ENCODE measurements around the gene KRT78. TPM values are rescaled to one million over a fixed set of nuclear protein-coding genes. Genes with fewer than 3 reads are reported as not detected.

Gene KRT78
- total and polyA plus RNA-seq, 2 donors = not detected

DNA sequence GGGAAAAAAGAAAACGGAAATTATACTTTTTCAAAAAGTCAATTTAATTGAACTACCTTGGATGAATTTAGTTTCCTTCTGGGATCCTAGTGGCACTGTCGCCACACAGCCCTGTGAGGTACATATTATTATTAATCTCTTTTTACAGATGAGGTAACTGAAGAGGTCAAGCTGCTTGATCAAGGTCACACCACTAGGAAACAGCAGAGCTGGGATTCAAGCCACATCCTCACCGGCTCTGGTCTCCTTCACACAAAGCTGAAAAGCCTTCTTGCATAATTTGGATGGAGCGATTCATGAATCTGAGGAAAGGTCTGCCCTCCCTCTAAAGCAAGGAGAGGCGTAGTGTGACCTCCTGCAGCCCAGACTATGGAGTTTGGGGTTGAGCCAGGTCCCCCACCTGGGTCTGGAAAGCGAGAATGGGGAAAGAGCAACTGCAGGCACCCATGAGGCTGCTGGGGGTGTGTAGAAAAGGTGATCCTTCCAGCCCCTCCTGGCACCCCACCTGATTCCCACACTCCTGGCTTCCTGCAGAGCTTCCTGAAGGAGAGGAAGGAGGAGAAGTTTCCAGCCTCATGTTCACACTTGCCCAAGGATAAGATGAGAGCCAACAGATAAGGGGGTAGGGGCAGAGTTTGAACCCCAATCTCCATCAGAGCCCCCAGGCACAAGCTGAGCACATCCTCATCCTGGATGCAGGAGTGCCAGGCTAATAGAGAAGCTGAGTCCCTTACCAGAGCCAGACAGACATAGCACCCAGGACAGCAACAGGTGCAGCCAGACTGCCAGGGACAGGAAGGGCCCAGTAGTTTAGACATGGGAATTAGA is 10.8 kb downstream of the KRT78 start:
- Histone ChIP-seq H3K4me3 (ENCODE audit: low read depth, low read length) (no peak overlapping the region), H3K27ac (ENCODE audit: low read depth) (no peak overlapping the region), H3K4me1 (ENCODE audit: insufficient read depth) (no peaks in the 10 kb centered on the region), H3K36me3 (ENCODE audit: insufficient read depth) (no peaks in the 10 kb centered on the region)
- WGBS = 89% methylated on average over 6 of the region's 6 CpGs
- DNase-seq (ENCODE audit: extremely low spot score) = no peak

DNA sequence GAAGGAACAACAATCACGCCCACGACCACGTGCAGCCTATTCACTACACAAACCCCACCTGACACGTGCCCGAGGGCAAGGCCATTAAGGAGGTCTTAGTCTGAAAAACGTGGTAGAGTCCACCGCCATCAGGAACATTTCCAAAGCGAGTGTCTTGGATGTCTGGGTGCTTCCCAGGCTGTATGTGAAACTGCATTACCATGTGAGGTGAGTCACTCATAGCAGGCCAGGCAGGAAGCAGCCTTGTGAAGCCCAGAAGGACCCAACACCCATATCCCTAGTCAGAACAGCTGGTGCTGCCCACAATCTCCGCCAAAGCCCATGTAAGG is 11.4 kb downstream of the KRT78 start:
- WGBS = 81% methylated on average over 9 of the region's 9 CpGs
- no peak for DNase-seq (ENCODE audit: extremely low spot score)
- Histone ChIP-seq H3K4me1 (ENCODE audit: insufficient read depth) (no peaks in the 10 kb centered on the region), H3K4me3 (ENCODE audit: low read depth, low read length) (no peak overlapping the region), H3K27ac (ENCODE audit: low read depth) (no peak overlapping the region), H3K36me3 (ENCODE audit: insufficient read depth) (no peaks in the 10 kb centered on the region)

DNA sequence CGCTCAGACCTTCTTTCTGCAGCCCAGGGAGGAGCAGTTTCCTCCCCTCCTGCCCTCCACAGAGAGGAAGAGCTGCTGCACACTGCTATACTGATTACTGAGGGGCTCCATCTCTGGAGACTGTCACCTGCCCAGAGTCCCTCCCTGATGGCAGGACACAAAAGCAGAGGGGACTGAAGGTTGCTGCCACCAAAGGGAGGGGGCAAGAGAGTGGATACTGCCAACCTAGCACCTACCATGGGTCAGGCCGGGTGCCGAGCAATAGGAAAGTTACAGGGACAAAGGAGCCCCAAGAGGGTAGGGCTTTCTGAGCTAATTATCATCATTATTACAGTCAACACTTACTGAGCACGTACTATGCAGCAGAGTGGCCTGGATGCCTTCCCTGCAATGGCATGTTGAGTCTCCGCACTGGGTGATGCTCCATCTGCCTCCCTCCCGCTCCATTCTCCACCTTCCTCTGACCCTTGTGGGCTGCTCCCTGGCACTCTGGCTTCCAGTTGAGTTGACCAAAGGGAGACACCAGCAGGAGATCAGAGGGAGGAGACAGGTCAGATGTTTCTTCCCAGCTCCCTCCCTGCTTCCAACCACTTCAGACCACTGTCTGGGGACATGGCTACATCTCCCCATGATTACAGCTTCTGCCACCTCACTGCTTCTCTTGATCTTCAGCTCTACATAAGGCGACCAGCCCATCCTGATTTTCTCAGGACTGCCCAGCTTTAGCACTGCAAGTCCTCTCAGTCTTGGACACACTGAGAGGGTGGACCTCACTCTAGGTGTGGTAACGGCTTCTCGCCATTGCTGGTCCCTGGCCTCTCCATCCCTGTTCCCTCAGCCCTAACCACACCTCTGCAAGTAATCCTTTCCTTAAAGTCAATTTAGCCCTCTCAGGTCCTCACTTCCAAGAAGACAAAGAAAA is 12.0 kb downstream of the KRT78 start:
- WGBS = 91% methylated on average over 9 of the region's 9 CpGs
- H3K27ac ChIP-seq (ENCODE audit: low read depth) = no peak overlapping the region
- H3K36me3 ChIP-seq (ENCODE audit: insufficient read depth) = no peaks in the 10 kb centered on the region
- H3K4me3 ChIP-seq (ENCODE audit: low read depth, low read length) = no peak overlapping the region
- no peaks in the 10 kb centered on the region for H3K4me1 ChIP-seq (ENCODE audit: insufficient read depth)
- no peak for DNase-seq (ENCODE audit: extremely low spot score)

- no peak for DNase-seq (ENCODE audit: extremely low spot score)
- Histone ChIP-seq H3K27ac (ENCODE audit: low read depth) (no peak overlapping the region), H3K4me3 (ENCODE audit: low read depth, low read length) (no peak overlapping the region), H3K36me3 (ENCODE audit: insufficient read depth) (no peaks in the 10 kb centered on the region), H3K4me1 (ENCODE audit: insufficient read depth) (no peaks in the 10 kb centered on the region)
- WGBS = 77% methylated on average over 7 of the region's 7 CpGs
Observed at GRCh38 chr12:52836042-52836466, 12.7 kb downstream of the KRT78 start.

DNA sequence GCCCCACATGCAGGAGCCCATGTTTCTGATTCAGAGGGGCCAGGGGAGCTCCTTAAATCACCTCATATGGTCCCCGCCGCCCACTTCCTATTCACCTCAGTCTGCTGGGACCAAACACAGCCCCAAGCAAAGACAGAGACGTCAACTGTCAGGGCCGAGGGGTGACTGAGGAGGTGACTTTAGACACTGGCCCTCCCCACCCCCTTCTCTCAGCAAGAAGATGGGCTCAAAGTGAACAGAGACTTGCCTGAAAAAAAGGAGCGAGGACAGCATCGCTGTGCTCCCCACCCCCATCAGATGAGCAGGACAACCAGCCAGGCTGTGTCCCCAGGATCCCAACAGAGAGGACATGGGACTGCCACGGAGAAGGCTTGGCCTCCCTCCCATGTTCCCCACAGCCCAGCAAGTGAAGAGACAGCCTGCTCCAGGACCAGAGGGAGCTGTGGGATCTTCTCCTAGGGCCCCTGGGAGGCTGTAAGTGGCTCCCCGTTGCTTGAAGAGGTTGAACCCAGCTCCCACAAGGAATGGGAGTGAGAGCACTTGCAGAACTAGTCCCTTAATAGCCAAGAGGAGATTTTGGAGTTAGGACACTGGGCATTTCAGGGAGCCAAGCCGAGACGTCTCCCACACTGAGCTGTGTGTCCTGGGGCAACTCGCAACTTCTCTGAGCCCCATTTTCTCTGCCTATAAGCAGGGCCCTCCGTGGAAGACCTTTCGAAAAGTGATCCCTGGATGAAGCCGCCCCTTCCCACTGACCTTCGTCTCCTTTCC is 13.3 kb downstream of the KRT78 start:
- Histone ChIP-seq H3K4me3 (ENCODE audit: low read depth, low read length) (no peak overlapping the region), H3K4me1 (ENCODE audit: insufficient read depth) (no peaks in the 10 kb centered on the region), H3K36me3 (ENCODE audit: insufficient read depth) (no peaks in the 10 kb centered on the region), H3K27ac (ENCODE audit: low read depth) (no peak overlapping the region)
- 88% methylated on average over 15 of the region's 15 CpGs for WGBS
- no peak for DNase-seq (ENCODE audit: extremely low spot score)

GRCh38 chr12:52834727-52835001 is 14.1 kb downstream of the KRT78 start:
- Histone ChIP-seq H3K4me1 (ENCODE audit: insufficient read depth) (no peaks in the 10 kb centered on the region), H3K36me3 (ENCODE audit: insufficient read depth) (no peaks in the 10 kb centered on the region), H3K27ac (ENCODE audit: low read depth) (no peak overlapping the region), H3K4me3 (ENCODE audit: low read depth, low read length) (no peak overlapping the region)
- DNase-seq (ENCODE audit: extremely low spot score) = no peak
- 76% methylated on average over 4 of the region's 4 CpGs for WGBS

DNA sequence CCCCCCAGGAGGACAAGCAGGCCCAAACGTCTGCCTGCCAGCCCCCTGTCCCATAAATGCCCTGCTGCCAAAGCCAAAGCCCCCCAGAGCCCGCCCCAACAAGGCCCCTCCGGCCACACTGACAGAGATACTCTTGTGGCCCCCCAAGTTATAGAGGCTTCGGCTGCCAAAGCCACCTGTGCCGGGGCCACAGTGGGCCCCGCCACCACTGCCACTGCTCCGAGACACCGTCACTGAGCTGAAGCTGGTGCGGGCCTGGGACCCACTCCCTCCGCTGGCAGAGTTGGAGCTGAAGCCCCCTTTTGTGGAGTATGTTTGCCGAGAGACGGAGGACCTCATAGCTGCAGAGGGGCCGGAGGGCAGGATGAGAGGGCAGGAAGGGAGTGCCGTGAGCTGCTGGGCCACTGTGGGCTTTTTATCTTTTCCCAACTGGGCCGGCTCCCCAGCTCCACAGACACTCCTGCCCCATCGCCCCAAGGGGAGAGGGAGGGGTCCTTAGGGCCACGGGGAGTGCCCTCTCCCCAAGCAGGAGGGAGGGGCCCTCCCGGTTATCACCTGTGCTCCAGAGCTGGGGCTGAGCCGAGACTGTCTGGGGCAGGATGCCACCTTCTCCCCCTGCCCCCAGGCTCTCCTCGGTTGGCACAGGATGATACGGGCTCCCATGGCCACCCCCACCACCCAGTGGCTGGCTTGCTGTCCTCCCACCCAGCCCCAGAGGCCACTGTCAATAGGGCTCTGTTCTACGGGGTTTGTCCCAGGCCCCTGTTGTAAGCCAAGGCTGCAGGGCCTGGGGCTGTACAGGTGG is 14.7 kb downstream of the KRT78 start, which contains the start of gene KRT79:
TSS of gene KRT79 (minus strand) at position 390 of the 805 bp plus-strand sequence. CDS start at position 339, 51 bp downstream.
- H3K4me1 ChIP-seq (ENCODE audit: insufficient read depth) = no peaks in the 10 kb centered on the region
- H3K4me3 ChIP-seq (ENCODE audit: low read depth, low read length) = no peak within 1 kb of the TSS
- no peak within 1 kb of the TSS for H3K27ac ChIP-seq (ENCODE audit: low read depth)
- no peaks in the 10 kb centered on the region for H3K36me3 ChIP-seq (ENCODE audit: insufficient read depth)
- DNase-seq (ENCODE audit: extremely low spot score) = no peak
- 90% methylated on average over 22 of the region's 22 CpGs for WGBS

- Histone ChIP-seq H3K4me1 (ENCODE audit: insufficient read depth) (no peaks in the 10 kb centered on the region), H3K4me3 (ENCODE audit: low read depth, low read length) (no peak overlapping the region), H3K36me3 (ENCODE audit: insufficient read depth) (no peaks in the 10 kb centered on the region), H3K27ac (ENCODE audit: low read depth) (no peak overlapping the region)
- WGBS = 93% methylated on average over 20 of the region's 20 CpGs
- DNase-seq (ENCODE audit: extremely low spot score) = no peak
Observed at GRCh38 chr12:52832985-52833905, 15.5 kb downstream of the KRT78 start.

- 86% methylated on average over 3 of the region's 3 CpGs for WGBS
- H3K4me1 ChIP-seq (ENCODE audit: insufficient read depth) = no peaks in the 10 kb centered on the region
- H3K27ac ChIP-seq (ENCODE audit: low read depth) = no peak overlapping the region
- H3K36me3 ChIP-seq (ENCODE audit: insufficient read depth) = no peaks in the 10 kb centered on the region
- DNase-seq (ENCODE audit: extremely low spot score) = no peak
- no peak overlapping the region for H3K4me3 ChIP-seq (ENCODE audit: low read depth, low read length)
Observed at GRCh38 chr12:52832451-52832850, 16.3 kb downstream of the KRT78 start.

GRCh38 chr12:52831251-52831650 is 17.5 kb downstream of the KRT78 start:
- Histone ChIP-seq H3K4me1 (ENCODE audit: insufficient read depth) (no peaks in the 10 kb centered on the region), H3K27ac (ENCODE audit: low read depth) (no peak overlapping the region), H3K4me3 (ENCODE audit: low read depth, low read length) (no peak overlapping the region), H3K36me3 (ENCODE audit: insufficient read depth) (no peaks in the 10 kb centered on the region)
- 81% methylated on average over 7 of the region's 7 CpGs for WGBS
- no peak for DNase-seq (ENCODE audit: extremely low spot score)

DNA sequence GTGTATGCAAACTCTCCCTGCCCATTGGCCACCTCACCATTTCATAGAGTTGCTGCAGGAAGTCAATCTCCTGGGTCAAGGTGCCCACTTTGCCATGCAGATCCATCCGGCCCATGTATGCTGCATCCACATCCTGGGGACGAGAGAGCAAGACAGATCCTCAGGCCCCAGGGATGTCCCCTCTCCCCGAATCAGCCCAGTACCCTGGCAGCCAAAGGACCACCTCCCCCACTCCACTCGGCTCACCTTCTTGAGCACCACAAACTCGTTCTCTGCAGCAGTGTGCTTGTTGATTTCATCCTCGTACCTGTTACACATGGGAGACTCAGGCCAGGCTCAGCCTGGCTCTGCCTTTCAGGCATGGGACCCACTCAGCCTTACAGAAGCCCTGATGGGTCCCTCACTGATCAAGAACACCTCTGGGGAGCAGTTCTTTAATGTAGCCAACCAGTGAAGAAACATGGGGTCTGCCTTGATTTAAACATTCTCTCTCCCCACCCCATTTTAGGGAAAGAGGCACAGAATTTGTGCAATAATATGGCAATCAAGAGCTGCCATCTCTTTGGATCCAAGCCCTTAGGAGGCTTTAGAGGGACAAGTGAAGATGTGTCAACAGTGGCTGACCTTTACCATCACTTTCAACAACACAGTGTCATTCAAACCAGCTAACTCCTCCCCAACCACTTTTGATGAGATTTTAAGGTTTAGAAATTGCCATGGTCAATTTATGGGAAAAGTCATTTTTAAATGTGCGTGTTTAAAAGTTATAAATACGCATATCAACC is 18.6 kb downstream of the KRT78 start:
- WGBS = 83% methylated on average over 8 of the region's 8 CpGs
- H3K4me1 ChIP-seq (ENCODE audit: insufficient read depth) = no peaks in the 10 kb centered on the region
- H3K36me3 ChIP-seq (ENCODE audit: insufficient read depth) = no peaks in the 10 kb centered on the region
- no peak overlapping the region for H3K4me3 ChIP-seq (ENCODE audit: low read depth, low read length)
- DNase-seq (ENCODE audit: extremely low spot score) = no peak
- H3K27ac ChIP-seq (ENCODE audit: low read depth) = no peak overlapping the region
